OCI-LY3 (cell line): ENCODE data around the gene GPR37L1.

Experiments
- H2AFZ ChIP-seq: fragments of 200-600, 300-600 bp; shearing (Covaris generic); 2 replicates; pipeline ENCODE4 v1.6.0; 2014; ENCODE audit warnings: antibody characterized with exemption, low read depth, low read length
- H3K27ac ChIP-seq: fragments of 200-600, 300-600 bp; sonication (generic); 2 replicates; pipeline ENCODE4 v1.5.1; 2014; ENCODE audit warnings: mild to moderate bottlenecking, low read length, moderate library complexity, mixed read lengths
- H3K27me3 ChIP-seq: fragments of 200-600, 300-600 bp; sonication (generic); 2 replicates; pipeline ENCODE4 v1.6.1; 2014; ENCODE audit warnings: low read depth, low read length, mixed read lengths
- H3K36me3 ChIP-seq: fragments of 200-600, 300-600 bp; sonication (generic); replicated peaks from 2 replicates; pipeline ENCODE3; 2014; ENCODE audit warnings: low read depth, low read length, mixed read lengths
- H3K4me1 ChIP-seq: fragments of 300-600, 200-600 bp; sonication (generic); 2 replicates; pipeline ENCODE4 v1.6.1; 2014; ENCODE audit warnings: low read length, mixed read lengths
- H3K4me2 ChIP-seq: fragments of 200-600, 300-600 bp; sonication (generic); 2 replicates; pipeline ENCODE4 v1.6.1; 2014; ENCODE audit warnings: low read length, mixed read lengths
- H3K4me3 ChIP-seq: fragments of 300-600, 200-600 bp; sonication (generic); 2 replicates; pipeline ENCODE4 v1.5.1; 2014; ENCODE audit warnings: antibody characterized with exemption, mild to moderate bottlenecking, low read length, moderate library complexity
- H3K79me2 ChIP-seq: fragments of 300-600, 200-600 bp; shearing (Covaris generic); 2 replicates; pipeline ENCODE4 v1.6.1; 2014; ENCODE audit warnings: mild to moderate bottlenecking, low read length, mixed read lengths
- H3K9ac ChIP-seq: fragments of 300-600, 200-600 bp; shearing (Covaris generic); 2 replicates; pipeline ENCODE4 v1.6.0; 2014; ENCODE audit warnings: mild to moderate bottlenecking, low read length, moderate library complexity
- H3K9me3 ChIP-seq: fragments of 200-600, 300-600 bp; shearing (Covaris generic); 2 replicates; pipeline ENCODE4 v1.6.1; 2014; ENCODE audit warnings: low read length, mixed read lengths; ENCODE audit not compliant: insufficient read depth
- H4K20me1 ChIP-seq: fragments of 200-600, 300-600 bp; sonication (generic); 2 replicates; pipeline ENCODE4 v1.6.1; 2016; ENCODE audit warnings: low read length, mixed read lengths; ENCODE audit not compliant: insufficient read depth
- EZH2phosphoT487 ChIP-seq: fragments of 200-600 bp; shearing (Covaris generic); IDR thresholded peaks from 2 replicates; pipeline ENCODE4 v1.6.1; 2018; ENCODE audit warnings: antibody characterized with exemption, mixed run types, low read depth
- TF ChIP-seq, protein P1 (sequence below): fragments of 200-600, 300-600 bp; sonication (generic); IDR thresholded peaks from 2 replicates; pipeline ENCODE4 v1.5.1; 2014; ENCODE audit warnings: antibody characterized with exemption, low read length, low read depth

Gene GPR37L1

DNA sequence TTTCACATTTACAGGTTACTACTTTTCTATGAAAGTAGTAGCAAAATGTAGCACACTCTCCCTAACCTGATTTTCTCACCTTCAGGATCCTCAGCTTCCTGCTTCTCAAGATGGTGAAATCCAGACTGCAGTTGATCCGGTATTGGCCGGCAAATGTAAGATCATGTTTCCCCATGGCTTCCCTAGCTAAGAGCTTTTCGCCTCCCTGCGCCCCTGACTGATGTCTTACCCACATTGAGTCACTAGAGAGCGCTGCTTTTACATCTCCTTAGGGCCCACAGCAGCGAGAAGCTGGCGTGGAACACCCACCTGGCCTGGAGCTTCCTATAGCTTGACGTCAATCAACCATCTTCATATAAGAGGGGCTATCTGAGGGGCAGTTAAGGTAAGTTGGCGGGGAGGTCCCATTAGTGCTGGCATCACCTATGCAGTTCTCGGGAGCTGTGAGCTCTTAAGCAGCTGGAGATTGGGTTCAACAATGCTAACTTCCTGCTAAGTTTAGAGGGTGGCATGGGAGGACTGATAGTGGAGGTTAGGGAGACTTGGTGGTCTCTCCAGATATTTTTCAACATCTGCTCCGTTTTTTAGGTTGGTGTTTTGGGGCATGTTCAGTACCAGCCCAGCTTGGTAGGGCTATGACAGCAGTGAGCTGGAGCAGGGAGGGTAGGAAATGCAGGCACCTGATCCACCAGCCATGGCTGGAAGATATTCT is 32.2 kb downstream of the GPR37L1 start:
- TF ChIP-seq, protein P1, sequence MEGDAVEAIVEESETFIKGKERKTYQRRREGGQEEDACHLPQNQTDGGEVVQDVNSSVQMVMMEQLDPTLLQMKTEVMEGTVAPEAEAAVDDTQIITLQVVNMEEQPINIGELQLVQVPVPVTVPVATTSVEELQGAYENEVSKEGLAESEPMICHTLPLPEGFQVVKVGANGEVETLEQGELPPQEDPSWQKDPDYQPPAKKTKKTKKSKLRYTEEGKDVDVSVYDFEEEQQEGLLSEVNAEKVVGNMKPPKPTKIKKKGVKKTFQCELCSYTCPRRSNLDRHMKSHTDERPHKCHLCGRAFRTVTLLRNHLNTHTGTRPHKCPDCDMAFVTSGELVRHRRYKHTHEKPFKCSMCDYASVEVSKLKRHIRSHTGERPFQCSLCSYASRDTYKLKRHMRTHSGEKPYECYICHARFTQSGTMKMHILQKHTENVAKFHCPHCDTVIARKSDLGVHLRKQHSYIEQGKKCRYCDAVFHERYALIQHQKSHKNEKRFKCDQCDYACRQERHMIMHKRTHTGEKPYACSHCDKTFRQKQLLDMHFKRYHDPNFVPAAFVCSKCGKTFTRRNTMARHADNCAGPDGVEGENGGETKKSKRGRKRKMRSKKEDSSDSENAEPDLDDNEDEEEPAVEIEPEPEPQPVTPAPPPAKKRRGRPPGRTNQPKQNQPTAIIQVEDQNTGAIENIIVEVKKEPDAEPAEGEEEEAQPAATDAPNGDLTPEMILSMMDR, result peak; percentile 93
- TF ChIP-seq EZH2phosphoT487, result no peak
- Histone ChIP-seq H3K36me3 (peaks cover 3% of the 10 kb centered on the region), H3K27me3 (no peaks in the 10 kb centered on the region), H3K9ac (no peak overlapping the region), H3K4me2 (peak overlapping the region; percentile 24), H4K20me1 (no peaks in the 10 kb centered on the region), H3K4me3 (no peak overlapping the region), H3K9me3 (no peaks in the 10 kb centered on the region), H2AFZ (peak overlapping the region; percentile 35; the same call in 1 of the 2 replicates), H3K79me2 (no peaks in the 10 kb centered on the region), H3K4me1 (peaks cover 17% of the 10 kb centered on the region), H3K27ac (no peak overlapping the region)

DNA sequence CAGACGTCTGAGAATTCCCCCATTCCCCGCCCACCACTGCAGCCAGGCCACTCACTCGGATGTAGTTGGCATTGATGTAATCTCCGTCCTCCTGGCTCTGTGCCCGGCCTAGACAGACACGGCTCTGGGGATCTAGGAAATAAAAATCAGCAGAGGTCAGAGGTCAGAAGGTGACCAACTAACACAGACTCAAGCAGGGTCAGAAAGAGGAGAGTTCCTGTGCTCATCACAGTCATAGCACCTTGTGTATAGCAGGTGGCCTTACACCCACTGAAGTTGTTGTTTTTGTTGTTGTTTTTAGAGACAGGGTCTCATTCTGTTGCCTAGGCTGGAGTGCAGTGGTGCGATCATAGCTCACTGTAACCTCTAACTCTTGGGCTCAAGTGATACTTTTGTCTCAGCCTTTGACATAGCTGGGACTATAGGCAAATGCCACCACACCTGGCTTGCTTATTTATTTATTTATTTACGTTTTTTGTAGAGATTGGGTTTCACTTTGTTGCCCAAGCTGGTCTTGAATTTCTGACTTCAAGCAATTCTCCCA is 32.8 kb downstream of the GPR37L1 start:
- no peaks in the 10 kb centered on the region for H3K9me3 ChIP-seq
- no peaks in the 10 kb centered on the region for H3K27me3 ChIP-seq
- no peak for TF ChIP-seq EZH2phosphoT487
- TF ChIP-seq, protein P1, result no peak
- peaks cover 3% of the 10 kb centered on the region for H3K36me3 ChIP-seq
- H3K4me3 ChIP-seq, result no peak overlapping the region
- H3K79me2 ChIP-seq, result no peaks in the 10 kb centered on the region
- no peaks in the 10 kb centered on the region for H4K20me1 ChIP-seq
- H3K9ac ChIP-seq, result no peak overlapping the region
- no peak overlapping the region for H2AFZ ChIP-seq
- H3K4me1 ChIP-seq, result peaks cover 23% of the 10 kb centered on the region
- no peak overlapping the region for H3K4me2 ChIP-seq
- no peak overlapping the region for H3K27ac ChIP-seq

DNA sequence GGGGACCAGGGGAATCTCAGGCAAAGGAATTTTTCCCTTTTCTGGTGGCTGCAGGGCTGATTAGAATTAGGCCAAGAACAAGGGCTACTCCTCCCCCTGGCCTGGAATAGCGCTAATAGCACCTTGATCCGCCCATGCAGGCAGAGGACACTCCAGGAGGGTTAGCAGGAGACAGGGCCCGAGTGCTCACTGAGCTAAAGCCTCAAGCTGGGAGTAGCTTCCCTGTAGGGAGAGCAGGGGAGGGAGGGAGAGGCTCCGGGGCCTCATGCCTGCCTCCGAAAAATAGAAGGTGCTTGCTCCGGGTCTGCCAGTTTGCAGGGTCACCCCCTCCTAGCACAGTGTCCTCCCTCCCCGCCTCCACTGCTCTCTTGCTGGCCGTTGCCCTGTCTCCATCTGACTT is 33.9 kb downstream of the GPR37L1 start:
- peaks cover 3% of the 10 kb centered on the region for H3K36me3 ChIP-seq
- TF ChIP-seq EZH2phosphoT487, result no peak

DNA sequence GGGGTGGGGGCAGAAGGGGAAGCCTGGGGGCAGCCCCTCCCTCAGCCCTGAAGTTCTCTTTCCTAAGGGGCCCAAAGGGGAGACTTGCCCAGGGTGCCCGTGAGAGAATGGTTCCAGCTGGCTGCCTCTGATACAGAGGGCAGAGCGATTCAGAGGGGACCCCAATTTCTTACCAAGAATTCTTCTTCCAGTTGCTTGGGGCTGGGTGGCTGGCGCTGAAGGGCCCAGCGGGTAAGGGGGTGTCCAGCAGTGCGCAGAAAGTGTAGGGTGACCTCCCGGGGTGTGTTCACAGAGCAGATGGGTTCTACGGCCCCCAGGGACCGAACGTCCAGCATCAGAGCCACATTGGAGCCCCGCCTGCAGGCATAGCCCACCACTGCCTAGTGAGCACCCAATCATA is 35.2 kb downstream of the GPR37L1 start:
- H3K4me3 ChIP-seq, result no peak overlapping the region
- no peaks in the 10 kb centered on the region for H3K27me3 ChIP-seq
- H3K36me3 ChIP-seq, result no peaks in the 10 kb centered on the region
- TF ChIP-seq EZH2phosphoT487, result no peak
- TF ChIP-seq, protein P1, result no peak
- no peak overlapping the region for H3K27ac ChIP-seq
- no peak overlapping the region for H3K4me2 ChIP-seq
- no peaks in the 10 kb centered on the region for H4K20me1 ChIP-seq
- no peaks in the 10 kb centered on the region for H3K79me2 ChIP-seq
- H3K9me3 ChIP-seq, result no peaks in the 10 kb centered on the region
- H2AFZ ChIP-seq, result no peak overlapping the region
- no peak overlapping the region for H3K9ac ChIP-seq
- peaks cover 47% of the 10 kb centered on the region for H3K4me1 ChIP-seq

More for the DNA sequence above, 33.9 kb downstream of the GPR37L1 start:
- Histone ChIP-seq H3K4me1 (peaks cover 34% of the 10 kb centered on the region), H4K20me1 (no peaks in the 10 kb centered on the region), H3K9me3 (no peaks in the 10 kb centered on the region), H2AFZ (no peak overlapping the region), H3K27ac (no peak overlapping the region), H3K27me3 (no peaks in the 10 kb centered on the region), H3K4me2 (no peak overlapping the region), H3K79me2 (no peaks in the 10 kb centered on the region), H3K4me3 (no peak overlapping the region), H3K9ac (no peak overlapping the region)
